ENCODE measurements around the gene SPON1. TPM values are rescaled to one million over a fixed set of nuclear protein-coding genes. Genes with fewer than 3 reads are reported as not detected.

The SPON1 gene
- total RNA-seq, 1 experiment from 2014 or later, result 0.20 TPM

DNA sequence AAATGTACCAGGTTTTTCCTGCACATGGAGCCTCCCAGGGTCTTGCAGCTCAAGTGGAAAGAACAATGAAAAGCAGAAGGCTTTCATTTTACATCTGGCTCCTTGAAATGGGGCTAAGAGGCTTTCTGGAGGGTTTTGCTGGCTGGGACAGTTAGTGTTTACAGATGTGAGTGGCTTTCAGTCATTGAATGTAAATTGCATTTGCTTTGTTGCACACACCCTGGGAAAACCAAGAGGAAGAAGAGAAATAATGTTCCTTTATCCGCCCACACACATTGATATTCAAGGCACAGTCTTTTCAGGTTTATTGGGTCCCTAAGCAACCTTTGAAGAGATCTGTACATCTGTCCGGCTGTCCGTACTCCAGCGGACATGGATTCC, 144.5 kb downstream of the SPON1 start:
- DNase-seq, result no peak
- Mint-ChIP-seq H3K36me3 (ENCODE audit: insufficient read depth in 1 of 3, low read depth in 3 of 3) (no peaks in the 10 kb centered on the region), H3K27ac (no peak overlapping the region; a peak in 1 of 7 replicates), H3K4me1 (peaks cover 7 to 8% of the 10 kb centered on the region in 2 experiments), H3K27me3 (ENCODE audit: low read depth) (no peaks in the 10 kb centered on the region), H3K9me3 (no peaks in the 10 kb centered on the region), H3K4me3 (no peak overlapping the region)
- no peak overlapping the region for H3K23ac ChIP-seq (ENCODE audit: insufficient read length, low read depth, low read length)
- H3K56ac ChIP-seq (ENCODE audit: insufficient read length, low read depth, low read length), result no peak overlapping the region
- H4K20me1 ChIP-seq (ENCODE audit: control insufficient read depth, insufficient read depth, insufficient read length), result no peaks in the 10 kb centered on the region
- no peak overlapping the region for H3K14ac ChIP-seq (ENCODE audit: insufficient read depth, low read length)
- H3K23me2 ChIP-seq (ENCODE audit: insufficient read length, low read depth, low read length, poor library complexity, severe bottlenecking), result no peaks in the 10 kb centered on the region
- no peak overlapping the region for H2BK20ac ChIP-seq (ENCODE audit: low read depth, low read length, poor library complexity, severe bottlenecking)
- no peak overlapping the region for H2BK120ac ChIP-seq (ENCODE audit: low read depth, low read length, poor library complexity, severe bottlenecking)
- H4K5ac ChIP-seq (ENCODE audit: insufficient read length, low read depth, low read length), result no peak overlapping the region
- no peak overlapping the region for H3T11ph ChIP-seq (ENCODE audit: low read length)
- H3K4ac ChIP-seq (ENCODE audit: low read depth, low read length), result no peak overlapping the region
- no peaks in the 10 kb centered on the region for H3K79me1 ChIP-seq (ENCODE audit: insufficient read depth, low read depth, low read length, poor library complexity, severe bottlenecking)
- no peaks in the 10 kb centered on the region for H3K79me2 ChIP-seq (ENCODE audit: insufficient read depth, low read length)
- no peak overlapping the region for H3K18ac ChIP-seq (ENCODE audit: insufficient read length, low read depth, low read length)
- no peak overlapping the region for H4K91ac ChIP-seq (ENCODE audit: insufficient read length, low read depth, low read length)
- H2BK12ac ChIP-seq (ENCODE audit: insufficient read length, low read depth, low read length), result no peak overlapping the region
- no peak overlapping the region for H2AFZ ChIP-seq (ENCODE audit: low read length)
- no peak overlapping the region for H3K9ac ChIP-seq (ENCODE audit: extremely low read depth, insufficient read length, low read length)
- H2BK15ac ChIP-seq (ENCODE audit: low read depth, low read length), result no peak overlapping the region
- no peak overlapping the region for H3K27ac ChIP-seq (ENCODE audit: insufficient read length, low read depth, low read length)
- TF ChIP-seq, protein P1, sequence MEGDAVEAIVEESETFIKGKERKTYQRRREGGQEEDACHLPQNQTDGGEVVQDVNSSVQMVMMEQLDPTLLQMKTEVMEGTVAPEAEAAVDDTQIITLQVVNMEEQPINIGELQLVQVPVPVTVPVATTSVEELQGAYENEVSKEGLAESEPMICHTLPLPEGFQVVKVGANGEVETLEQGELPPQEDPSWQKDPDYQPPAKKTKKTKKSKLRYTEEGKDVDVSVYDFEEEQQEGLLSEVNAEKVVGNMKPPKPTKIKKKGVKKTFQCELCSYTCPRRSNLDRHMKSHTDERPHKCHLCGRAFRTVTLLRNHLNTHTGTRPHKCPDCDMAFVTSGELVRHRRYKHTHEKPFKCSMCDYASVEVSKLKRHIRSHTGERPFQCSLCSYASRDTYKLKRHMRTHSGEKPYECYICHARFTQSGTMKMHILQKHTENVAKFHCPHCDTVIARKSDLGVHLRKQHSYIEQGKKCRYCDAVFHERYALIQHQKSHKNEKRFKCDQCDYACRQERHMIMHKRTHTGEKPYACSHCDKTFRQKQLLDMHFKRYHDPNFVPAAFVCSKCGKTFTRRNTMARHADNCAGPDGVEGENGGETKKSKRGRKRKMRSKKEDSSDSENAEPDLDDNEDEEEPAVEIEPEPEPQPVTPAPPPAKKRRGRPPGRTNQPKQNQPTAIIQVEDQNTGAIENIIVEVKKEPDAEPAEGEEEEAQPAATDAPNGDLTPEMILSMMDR (conservative IDR thresholded peaks at IDR 0.05), result no peak
- H2BK5ac ChIP-seq (ENCODE audit: insufficient read length, low read length), result no peak overlapping the region
- H3K9me3 ChIP-seq (ENCODE audit: control insufficient read depth, low read depth, low read length), result no peaks in the 10 kb centered on the region
- H3K27me3 ChIP-seq (ENCODE audit: insufficient read depth, low read length), result no peaks in the 10 kb centered on the region
- H3K4me1 ChIP-seq (ENCODE audit: insufficient read depth, low read length), result peaks cover 6% of the 10 kb centered on the region; the same call in 1 of the 2 replicates
- no peak overlapping the region for H4K8ac ChIP-seq (replicated peaks; ENCODE audit: insufficient read length, low read depth, low read length)
- no peak overlapping the region for H2AK5ac ChIP-seq (ENCODE audit: insufficient read length, low read length)
- no CpG with 5 or more reads among the region's 4 CpGs for WGBS (ENCODE audit: extremely low coverage, insufficient read length, low lambda C conversion rate)
- H3K4me2 ChIP-seq (ENCODE audit: insufficient read depth, insufficient read length, low read length), result no peak overlapping the region

Measured in H9 (cell line).